Measurements from ENCODE around the gene LRRK1. TPM values are rescaled to one million over a fixed set of nuclear protein-coding genes. Genes with fewer than 3 reads are reported as not detected.

The LRRK1 gene
- polyA plus RNA-seq, 1 experiment: 16.9 TPM

- TF ChIP-seq CTCF (IDR thresholded peaks at IDR 0.05; ENCODE audit: insufficient read depth, low read depth, low read length): no peak
- Histone ChIP-seq H3K4me3 (ENCODE audit: low read depth, low read length) (no peak overlapping the region), H3K27me3 (ENCODE audit: control insufficient read depth, insufficient read depth, low read length) (no peaks in the 10 kb centered on the region), H3K36me3 (ENCODE audit: control insufficient read depth, insufficient read depth, low read length) (no peaks in the 10 kb centered on the region)
- DNase-seq (ENCODE audit: low read depth): no peak
- CTCF ChIA-PET: interaction anchor here (0.6 to 1.3 kb wide), 4 partner anchors 18 to 110 kb away, joined by 3 to 6 read pairs (median 4); partner anchors contain the start of gene LRRK1
- POLR2A ChIA-PET: no interaction called here
Measured at GRCh38 chr15:100900136-100900794, 18.9 kb upstream of the LRRK1 start.

- DNase-seq (ENCODE audit: low read depth): no peak
- TF ChIP-seq CTCF (IDR thresholded peaks at IDR 0.05; ENCODE audit: insufficient read depth, low read depth, low read length): no peak
- ChIA-PET POLR2A (interaction anchor here (0.6 kb wide), 1 partner anchor 1460 kb away, joined by 3 read pairs; no protein-coding TSS in a partner anchor), CTCF (interaction anchor here (3.0 kb wide), 1 partner anchor 18 kb away, joined by 16 read pairs; the partner anchor contains the start of gene LRRK1)
- Histone ChIP-seq H3K36me3 (ENCODE audit: control insufficient read depth, insufficient read depth, low read length) (no peaks in the 10 kb centered on the region), H3K4me3 (ENCODE audit: low read depth, low read length) (no peak overlapping the region), H3K27me3 (ENCODE audit: control insufficient read depth, insufficient read depth, low read length) (no peaks in the 10 kb centered on the region)
Measured at GRCh38 chr15:100900795-100901169, 18.4 kb upstream of the LRRK1 start.

GRCh38 chr15:100901296-100901695 is 17.9 kb upstream of the LRRK1 start:
- Histone ChIP-seq H3K27me3 (ENCODE audit: control insufficient read depth, insufficient read depth, low read length) (no peaks in the 10 kb centered on the region), H3K36me3 (ENCODE audit: control insufficient read depth, insufficient read depth, low read length) (no peaks in the 10 kb centered on the region), H3K4me3 (ENCODE audit: low read depth, low read length) (no peak overlapping the region)
- no peak for DNase-seq (ENCODE audit: low read depth)
- ChIA-PET CTCF (interaction anchor here (0.9 to 3.0 kb wide), 4 partner anchors 9 to 230 kb away, joined by 3 to 16 read pairs (median 4); partner anchors contain the start of gene LRRK1), POLR2A (interaction anchor here (0.6 to 0.7 kb wide), 2 partner anchors 89 to 1460 kb away, joined by 3 read pairs; no protein-coding TSS in a partner anchor)
- TF ChIP-seq CTCF (IDR thresholded peaks at IDR 0.05; ENCODE audit: insufficient read depth, low read depth, low read length): no peak

- ChIA-PET CTCF (interaction anchor here (0.9 to 3.0 kb wide), 5 partner anchors 9 to 230 kb away, joined by 3 to 16 read pairs (median 3); partner anchors contain the start of gene LRRK1), POLR2A (interaction anchor here (0.7 kb wide), 1 partner anchor 89 kb away, joined by 3 read pairs; no protein-coding TSS in a partner anchor)
- Histone ChIP-seq H3K27me3 (ENCODE audit: control insufficient read depth, insufficient read depth, low read length) (no peaks in the 10 kb centered on the region), H3K4me3 (ENCODE audit: low read depth, low read length) (no peak overlapping the region), H3K36me3 (ENCODE audit: control insufficient read depth, insufficient read depth, low read length) (no peaks in the 10 kb centered on the region)
- TF ChIP-seq CTCF (IDR thresholded peaks at IDR 0.05; ENCODE audit: insufficient read depth, low read depth, low read length): no peak
- DNase-seq (ENCODE audit: low read depth): no peak
Measured at GRCh38 chr15:100901702-100902435, 17.3 kb upstream of the LRRK1 start.

Measured in BJ (cell line).